Body of pancreas (tissue), 4 donors: Measurements from ENCODE around the gene WWOX.

Experiments
- POLR2A ChIP-seq, 3 donors: fragments of 450-650 bp; IDR thresholded peaks; one replicate each; pipeline ENCODE4 v1.6.1; 2016; ENCODE audit warnings: antibody characterized with exemption in 3 of 3, mild to moderate bottlenecking in 2 of 3
- TF ChIP-seq, protein P1 (sequence below), 7 experiments: fragments of 450-650 bp in 4 of 7; fragments of 200-600 bp in 3 of 7; sonication (generic) in 3 of 7; IDR thresholded peaks; one replicate each; pipeline ENCODE4 v1.5.1; 2016 to 2019; ENCODE audit warnings: antibody characterized with exemption in 7 of 7

DNA sequence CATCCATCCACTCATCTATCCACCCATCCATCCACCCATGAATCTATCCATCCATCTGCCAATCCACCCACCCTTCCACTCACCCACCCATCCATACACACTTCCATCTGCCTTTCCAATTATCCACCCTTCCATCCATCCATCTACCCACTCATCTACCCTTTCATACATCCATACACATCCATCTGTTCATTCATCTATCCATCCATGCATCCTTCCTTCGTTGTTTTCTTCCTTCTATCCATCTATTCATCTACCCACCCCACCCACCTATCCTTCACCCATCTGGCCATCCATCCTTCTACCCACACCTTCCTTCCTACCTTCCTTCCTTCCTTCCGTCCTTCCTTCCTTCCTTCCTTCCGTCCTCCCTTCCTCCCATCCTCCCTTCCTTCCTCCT is 106.1 kb downstream of the WWOX start:
- no peak for TF ChIP-seq POLR2A (IDR thresholded peaks at IDR 0.05)
- TF ChIP-seq, protein P1, sequence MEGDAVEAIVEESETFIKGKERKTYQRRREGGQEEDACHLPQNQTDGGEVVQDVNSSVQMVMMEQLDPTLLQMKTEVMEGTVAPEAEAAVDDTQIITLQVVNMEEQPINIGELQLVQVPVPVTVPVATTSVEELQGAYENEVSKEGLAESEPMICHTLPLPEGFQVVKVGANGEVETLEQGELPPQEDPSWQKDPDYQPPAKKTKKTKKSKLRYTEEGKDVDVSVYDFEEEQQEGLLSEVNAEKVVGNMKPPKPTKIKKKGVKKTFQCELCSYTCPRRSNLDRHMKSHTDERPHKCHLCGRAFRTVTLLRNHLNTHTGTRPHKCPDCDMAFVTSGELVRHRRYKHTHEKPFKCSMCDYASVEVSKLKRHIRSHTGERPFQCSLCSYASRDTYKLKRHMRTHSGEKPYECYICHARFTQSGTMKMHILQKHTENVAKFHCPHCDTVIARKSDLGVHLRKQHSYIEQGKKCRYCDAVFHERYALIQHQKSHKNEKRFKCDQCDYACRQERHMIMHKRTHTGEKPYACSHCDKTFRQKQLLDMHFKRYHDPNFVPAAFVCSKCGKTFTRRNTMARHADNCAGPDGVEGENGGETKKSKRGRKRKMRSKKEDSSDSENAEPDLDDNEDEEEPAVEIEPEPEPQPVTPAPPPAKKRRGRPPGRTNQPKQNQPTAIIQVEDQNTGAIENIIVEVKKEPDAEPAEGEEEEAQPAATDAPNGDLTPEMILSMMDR (IDR thresholded peaks at IDR 0.05): no peak
